Astrocyte (in vitro differentiated cells and primary cell): ENCODE data around the gene KCNAB1.

Experiments used
- CTCF ChIP-seq: IDR thresholded peaks from 2 replicates; pipeline ENCODE4 v1.5.1; 2011; ENCODE audit warnings: low read depth, mild to moderate bottlenecking, inconsistent platforms, low read length, moderate library complexity; ENCODE audit not compliant: insufficient read depth
- EZH2 ChIP-seq: IDR thresholded peaks from 2 replicates; pipeline ENCODE4 v1.6.1; 2012; ENCODE audit warnings: mild to moderate bottlenecking, low read length, inconsistent platforms; ENCODE audit not compliant: insufficient read depth

GRCh38 chr3:156311930-156312329 is 191.6 kb downstream of the KCNAB1 start:
- TF ChIP-seq CTCF = no peak
- TF ChIP-seq EZH2 = no peak
